ENCODE data around the gene VAPB. TPM values are rescaled to one million over a fixed set of nuclear protein-coding genes. Genes with fewer than 3 reads are reported as not detected.
"Not testable (repeated sequence)": the region's sequence is repeated elsewhere in the genome, so short reads cannot be mapped to it uniquely, and the experiment has no call there.

VAPB gene, protein sequence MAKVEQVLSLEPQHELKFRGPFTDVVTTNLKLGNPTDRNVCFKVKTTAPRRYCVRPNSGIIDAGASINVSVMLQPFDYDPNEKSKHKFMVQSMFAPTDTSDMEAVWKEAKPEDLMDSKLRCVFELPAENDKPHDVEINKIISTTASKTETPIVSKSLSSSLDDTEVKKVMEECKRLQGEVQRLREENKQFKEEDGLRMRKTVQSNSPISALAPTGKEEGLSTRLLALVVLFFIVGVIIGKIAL
- polyA plus RNA-seq (ENCODE audit: insufficient read length in 4 of 4): 10 to 100 TPM; 50.5 to 64.3 (median 57.9) TPM

DNA sequence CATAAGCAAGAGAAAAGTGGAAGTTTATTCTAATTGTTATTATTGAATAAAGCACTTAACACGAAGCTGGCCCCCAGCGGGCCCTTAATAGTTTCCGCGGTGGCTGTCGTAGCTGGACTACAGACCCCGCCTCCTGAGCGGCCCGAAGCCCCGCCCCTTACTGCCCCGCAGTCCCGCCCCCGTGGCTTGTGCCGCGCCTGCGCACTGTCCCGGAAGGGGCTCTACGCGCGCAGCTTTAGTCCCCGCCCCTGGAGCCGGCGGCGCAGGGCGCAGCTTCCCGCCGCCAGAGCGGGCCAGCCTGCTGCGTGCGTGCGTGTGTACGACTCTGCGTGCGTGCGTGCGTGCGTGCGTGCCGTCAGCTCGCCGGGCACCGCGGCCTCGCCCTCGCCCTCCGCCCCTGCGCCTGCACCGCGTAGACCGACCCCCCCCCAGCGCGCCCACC, at the start of gene VAPB:
VAPB (plus strand) TSS at position 348 of the 442 bp plus-strand sequence. CDS start 231 bp downstream, outside the sequence.
- peak; percentile 83 to 91 (median 88) for DNase-seq (ENCODE audit: low read depth in 4 of 4, low spot score in 3 of 4)

DNA sequence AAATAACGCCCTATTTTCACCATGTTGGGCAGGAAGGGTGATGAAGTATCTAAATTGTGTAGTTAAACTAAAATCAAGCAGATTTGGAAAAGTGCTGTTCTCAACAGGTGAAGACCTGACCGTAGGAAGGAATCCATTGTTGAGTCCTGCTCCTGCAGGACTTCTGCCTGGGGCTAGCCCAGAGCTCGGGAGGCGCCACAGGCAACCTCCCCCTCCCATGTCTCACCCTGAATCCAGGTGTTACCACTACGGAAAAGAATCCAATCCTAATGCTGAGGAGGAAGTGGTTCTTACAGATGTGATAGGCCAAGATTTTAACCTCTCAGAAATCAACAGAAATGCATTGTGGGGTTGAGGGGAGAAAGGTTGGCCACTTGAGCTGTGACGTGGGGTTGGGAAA, 49.3 kb upstream of the VAPB start:
- DNase-seq (ENCODE audit: low read depth in 4 of 4, low spot score in 3 of 4): no peak

DNA sequence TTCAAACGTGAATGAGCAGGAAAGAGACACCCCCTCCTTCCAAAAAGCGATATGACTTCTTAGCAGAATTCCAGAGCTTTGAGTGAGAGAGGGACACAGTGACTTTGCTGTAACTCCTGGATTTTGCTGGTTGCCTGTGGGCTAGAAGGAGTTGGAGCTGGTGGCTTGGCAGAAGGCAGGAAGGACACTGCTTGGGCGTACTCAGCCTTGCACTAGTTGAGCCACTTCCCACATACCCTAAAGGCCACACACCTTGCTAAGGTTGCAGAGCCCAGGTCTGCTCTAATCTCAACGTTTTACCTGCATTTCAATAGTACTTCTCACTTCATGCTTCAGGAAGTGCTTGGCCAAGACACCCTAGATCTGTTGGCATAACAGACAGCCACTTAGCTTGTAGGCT, 48.9 kb upstream of the VAPB start:
- no peak for DNase-seq (ENCODE audit: low read depth in 4 of 4, low spot score in 3 of 4)

DNA sequence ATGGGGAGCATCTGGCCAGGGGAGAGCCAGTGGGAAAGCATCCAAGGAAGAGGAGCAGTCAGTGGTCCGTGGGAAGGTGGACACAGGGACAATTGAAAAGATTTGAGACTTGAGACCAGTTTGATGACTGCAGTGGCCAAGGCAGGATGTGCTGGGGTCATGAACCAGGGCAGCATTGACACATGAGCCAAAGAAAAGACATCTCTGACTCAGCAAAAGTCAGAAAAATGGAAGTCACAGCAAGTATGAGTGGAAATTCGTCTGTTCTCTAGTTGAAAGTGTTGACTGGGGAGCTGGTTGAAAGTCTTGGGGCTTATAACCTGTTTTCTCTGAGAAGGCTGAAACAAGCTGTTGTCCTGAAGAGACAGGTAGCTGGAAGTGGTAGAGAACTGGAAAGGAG, 48.2 kb upstream of the VAPB start:
- DNase-seq (ENCODE audit: low read depth in 4 of 4, low spot score in 3 of 4): no peak

DNA sequence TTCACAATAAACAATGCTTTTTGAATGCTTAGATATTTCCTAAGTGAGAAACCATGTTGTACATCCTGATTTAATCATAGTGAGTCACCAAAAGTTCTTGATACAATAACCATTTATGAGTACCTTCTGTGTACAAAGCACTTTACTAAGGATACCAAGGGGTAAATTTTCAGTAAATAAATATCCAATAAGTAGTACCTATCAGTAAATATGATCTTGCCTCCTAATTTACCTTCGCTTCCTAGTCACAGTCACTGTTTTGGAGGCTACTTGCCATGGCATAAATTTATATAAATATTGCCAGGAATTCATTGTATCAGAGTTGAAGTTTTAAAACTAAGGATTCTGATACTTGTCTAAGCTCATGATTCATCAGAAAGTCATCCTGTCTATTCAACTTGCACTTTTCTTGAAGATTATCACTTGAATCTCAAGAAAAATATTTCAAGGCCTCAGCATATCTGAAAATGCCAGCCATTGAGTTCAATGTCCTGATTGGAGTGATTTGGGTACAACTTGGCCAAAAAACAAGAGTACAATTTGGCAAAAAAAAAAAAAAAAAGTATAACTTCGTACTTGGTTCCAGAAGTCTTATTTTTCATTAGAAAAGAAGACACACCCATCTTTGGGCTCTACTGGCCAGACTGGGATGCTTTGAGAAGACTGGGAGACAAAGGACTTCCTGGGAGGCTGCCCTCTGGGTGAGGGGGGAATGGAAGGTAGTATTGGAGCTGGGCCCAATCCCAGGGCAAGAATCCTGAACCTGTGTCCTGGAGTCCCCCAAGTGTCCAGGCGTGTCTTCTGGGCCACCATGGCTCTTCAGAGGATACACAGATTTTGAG, 46.7 kb upstream of the VAPB start:
- no peak for DNase-seq (ENCODE audit: low read depth in 4 of 4, low spot score in 3 of 4)

DNA sequence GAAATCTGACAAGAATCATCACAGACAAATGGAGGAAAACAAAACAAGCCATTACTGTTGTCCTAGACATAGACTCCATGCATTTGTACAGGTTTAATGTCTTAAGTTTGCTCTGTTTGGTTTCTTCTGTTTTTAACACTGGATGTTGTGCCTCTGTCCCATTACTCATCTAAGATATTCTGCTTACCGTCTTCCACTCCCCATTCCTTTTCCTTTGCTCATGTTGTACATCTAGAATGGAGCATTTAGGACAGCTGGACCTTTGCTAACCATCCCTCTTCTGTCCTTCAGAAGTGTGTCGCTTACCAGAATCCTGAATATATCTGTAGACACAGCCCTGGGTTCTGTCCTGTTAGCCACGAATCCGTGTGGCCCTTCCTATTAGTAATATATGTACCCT, 44.3 kb upstream of the VAPB start:
- DNase-seq (ENCODE audit: low read depth in 4 of 4, low spot score in 3 of 4): no peak

DNA sequence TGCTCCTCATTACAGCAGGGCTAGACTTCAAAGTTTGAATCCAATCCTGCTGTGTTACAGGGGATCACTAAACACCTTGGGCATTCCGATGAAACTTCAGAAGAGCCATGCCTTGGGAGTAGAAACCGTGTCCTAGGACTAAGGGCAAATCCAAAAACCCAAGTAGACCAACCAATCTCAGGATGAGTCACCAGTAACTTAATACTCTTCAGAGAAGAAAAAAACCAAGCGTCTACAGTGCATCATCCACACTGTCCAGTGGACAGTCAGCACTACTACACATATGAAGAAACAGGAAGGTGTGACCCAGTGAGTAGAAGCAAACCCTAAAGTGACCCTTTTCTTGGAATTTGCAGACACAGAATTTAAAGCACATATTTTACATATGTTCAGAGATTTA, 39.5 kb upstream of the VAPB start:
- DNase-seq (ENCODE audit: low read depth in 4 of 4, low spot score in 3 of 4): no peak

DNA sequence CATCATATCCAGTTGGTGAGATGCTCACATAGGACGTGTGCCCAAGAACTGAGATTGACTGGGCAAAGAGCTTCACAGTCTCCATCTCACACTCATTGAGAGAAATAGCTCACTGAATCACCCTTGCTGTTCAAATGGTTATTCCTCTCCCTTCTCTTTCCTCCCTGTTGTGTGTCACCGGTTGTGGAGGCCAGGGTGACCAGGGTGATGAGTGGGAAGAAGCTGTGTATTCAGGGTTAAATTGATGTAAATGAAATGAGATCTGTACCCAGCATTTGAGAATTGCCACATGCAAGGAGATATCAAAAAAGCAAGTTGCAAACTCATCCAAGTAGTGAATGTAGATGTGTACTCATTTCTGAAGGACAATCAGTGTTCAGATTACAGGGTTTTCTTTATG, 36.6 kb upstream of the VAPB start:
- no peak for DNase-seq (ENCODE audit: low read depth in 4 of 4, low spot score in 3 of 4)

DNA sequence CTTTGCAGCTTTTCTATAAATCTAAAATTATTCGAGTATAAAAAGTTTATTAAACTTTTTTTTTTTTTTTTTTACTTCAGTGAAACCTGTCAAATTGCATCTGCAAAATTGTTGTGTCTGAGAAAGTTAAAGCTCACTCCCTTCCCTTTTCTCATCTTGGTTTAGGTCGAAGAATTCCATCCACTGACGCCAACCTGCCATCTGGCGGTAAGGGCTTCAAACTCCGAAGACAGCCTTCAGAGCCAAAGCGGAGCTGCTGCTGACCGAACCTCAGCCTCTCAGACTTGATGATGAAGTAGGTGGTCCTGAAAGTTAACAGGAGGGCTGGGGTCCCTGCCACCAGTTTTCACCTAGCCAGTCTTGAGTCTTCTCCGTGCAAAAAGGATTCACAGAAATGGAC, 29.6 kb upstream of the VAPB start:
- no peak for DNase-seq (ENCODE audit: low read depth in 4 of 4, low spot score in 3 of 4)

DNA sequence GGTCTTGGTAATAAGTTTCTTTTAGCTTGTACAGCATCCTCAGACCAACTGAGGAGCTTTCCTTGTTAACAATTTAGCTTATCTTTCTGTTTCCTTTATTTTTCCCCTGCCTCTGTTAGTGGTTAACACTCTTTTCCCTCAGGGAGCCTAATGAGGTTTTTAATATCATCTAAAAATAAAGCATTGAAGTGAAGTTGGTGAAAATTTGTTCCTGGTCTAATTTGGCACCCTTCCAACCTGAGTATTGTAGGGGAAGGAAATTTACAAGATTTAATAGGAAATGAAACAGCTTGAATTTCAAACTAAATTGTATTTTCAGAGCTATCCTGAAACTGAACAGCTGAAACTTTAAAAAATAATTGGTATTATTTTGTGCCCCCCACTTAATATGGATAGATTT, 28.1 kb upstream of the VAPB start:
- DNase-seq (ENCODE audit: low read depth in 4 of 4, low spot score in 3 of 4): no peak

DNA sequence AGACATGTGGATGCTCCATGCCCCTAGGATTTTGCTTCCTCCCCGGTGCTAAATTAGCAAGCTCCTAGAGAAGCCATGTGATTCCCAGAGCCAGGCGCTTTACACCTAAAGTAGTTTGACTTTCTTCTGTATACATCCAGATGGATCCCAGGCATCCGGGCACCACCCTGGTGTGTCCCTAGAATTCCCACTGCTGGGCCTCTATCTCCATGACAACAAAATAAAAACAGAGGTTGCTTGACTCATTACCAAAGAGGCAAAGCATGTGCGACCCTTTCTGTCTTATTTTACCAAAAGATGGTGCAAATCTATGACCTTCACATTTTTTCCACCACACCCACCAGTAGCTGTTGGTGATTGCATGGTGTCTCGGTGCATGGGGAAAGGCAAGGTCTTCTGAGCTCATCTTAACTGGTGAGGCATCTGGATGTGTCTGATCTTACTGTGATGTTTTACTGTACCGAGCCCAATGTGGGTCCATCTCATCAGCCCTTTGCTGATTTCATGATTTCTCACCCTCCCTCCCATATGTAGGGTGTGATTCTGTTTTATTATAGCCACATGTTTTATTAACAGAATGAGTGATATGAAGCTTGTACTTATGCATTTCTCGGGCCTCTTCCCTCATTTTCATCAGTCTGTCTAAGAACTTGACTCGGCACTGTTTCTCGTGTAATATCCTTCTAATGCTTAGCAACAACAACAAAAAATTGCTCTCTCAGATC, 27.4 kb upstream of the VAPB start:
- no peak for DNase-seq (ENCODE audit: low read depth in 4 of 4, low spot score in 3 of 4)

DNA sequence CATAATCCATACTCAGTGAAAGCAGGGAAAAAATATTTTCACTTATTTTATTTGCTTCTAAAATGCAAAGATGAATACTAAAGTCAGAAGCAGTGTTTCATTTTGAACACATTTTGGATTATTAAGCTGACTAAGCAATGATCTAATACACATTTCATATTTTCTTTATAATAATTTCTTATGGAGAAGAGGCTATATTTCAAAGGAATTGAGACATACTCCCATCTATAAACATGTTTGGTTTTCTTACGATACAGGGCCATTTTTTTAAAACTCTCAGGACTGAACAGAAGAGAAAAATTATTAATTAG, 26.9 kb upstream of the VAPB start:
- no peak for DNase-seq (ENCODE audit: low read depth in 4 of 4, low spot score in 3 of 4)

DNA sequence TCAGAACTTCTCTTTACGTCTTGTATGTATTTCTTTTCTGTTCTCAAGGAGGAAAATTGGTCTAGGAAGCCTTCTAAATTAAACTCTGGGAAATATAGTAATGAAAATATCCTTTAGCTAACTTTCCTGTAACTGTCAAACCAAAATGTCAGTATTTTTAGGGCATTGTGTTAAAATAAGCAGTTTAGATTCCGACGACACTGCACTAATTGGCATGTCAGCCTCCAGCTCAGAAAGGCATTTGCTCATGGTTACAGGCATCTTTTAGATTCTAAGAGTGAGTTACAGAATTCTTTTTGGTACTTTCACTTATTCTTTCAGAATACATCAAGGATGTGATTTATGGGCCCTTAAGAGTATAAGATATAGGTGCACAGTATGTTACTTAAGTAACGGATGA, 26.1 kb upstream of the VAPB start:
- DNase-seq (ENCODE audit: low read depth in 4 of 4, low spot score in 3 of 4): no peak

DNA sequence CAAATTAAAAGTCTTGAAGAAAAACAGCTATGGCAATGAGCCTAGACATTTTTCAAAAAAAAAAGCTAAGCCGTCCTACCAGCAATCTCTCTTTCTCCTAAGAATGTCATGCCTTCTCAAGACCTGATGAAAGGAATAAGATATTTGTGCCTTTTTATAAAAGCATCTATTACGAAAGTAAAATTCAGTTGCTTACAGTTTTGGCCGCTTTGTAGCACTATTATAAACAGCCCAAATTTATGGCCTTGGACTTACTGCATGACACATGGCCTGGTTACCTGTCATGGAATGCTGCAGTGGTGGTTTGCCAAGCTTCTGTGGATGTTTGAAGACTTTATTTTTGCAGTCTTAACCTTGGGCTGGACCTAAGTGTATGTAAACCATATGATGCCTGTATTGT, 22.2 kb upstream of the VAPB start:
- no peak for DNase-seq (ENCODE audit: low read depth in 4 of 4, low spot score in 3 of 4)

DNA sequence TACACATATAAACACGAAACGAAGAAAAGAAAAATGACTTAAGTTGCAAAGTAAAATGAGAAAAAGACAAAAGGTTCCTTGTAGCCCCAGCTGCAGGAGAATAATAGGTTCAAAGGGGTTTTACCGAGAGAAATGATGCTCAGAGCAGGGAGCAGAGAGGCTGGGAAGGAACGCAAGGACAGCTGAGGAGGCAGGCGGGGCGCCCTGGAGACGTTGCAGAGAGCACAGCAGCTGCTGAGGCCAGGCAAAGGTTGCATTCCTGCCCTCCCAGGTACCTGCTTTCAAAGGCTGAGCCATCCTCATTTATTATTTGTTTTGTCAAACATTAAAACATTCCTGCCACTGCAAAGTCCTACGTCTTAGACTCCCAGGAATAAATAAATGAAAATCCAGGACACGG, 16.2 kb upstream of the VAPB start:
- no peak for DNase-seq (ENCODE audit: low read depth in 4 of 4, low spot score in 3 of 4)

DNA sequence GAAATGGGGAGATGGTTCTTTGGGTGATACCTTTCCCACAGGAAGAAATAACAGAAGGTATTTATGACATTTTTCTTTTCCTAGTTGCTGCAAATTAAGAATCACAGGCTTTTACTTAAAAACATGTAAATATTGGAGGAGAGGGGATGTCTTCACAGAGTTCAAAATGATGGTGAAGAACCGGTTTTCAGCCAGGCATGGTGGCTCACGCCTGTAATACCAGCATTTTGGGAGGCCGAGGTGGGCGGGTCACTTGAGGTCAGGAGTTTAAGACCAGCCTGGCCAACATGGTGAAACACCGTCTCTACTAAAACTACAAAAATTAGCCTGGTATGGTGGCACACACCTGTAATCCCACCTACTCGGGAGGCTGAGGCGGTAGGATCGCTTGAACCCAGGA, 15.7 kb upstream of the VAPB start:
- not testable (repeated sequence) for DNase-seq (ENCODE audit: low read depth in 4 of 4, low spot score in 3 of 4)

DNA sequence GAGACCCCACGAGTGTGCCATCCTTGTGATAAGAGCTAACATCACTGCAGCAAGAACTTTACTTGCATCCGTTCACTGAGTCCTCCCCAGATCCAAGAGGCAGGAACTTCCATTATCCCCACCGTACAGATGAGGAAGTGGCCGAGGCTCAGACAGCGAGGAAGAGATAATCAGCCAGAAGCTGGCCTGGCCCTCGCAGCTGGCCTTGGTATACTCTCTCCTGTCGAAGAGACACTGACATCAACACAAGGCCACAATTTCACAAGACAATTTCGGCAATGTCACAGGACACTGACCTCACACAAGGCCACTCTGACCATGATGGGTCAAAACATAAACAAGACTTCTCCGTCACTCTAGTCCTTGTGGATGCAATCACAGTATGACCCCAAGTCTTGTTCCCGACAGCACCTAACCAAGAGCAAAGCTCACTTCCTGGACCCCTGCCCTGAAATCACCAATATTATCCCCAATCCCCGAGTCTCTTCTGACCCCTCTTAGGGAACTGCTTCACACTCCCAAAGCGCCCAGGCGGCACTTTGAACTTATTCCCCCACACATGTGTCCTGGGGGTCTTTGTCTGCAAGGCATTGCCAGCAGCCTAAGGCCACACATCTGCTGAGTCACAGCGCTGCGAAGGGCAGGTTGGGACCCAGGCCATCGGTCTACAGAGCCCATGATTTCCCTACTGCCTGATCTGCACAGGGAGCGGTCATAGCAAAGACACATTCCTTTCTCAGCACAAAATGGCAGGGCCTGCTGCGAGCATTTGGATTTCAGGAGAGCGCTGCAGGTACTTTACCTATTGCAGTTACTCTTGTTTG, 14.8 kb upstream of the VAPB start:
- DNase-seq (ENCODE audit: low read depth in 4 of 4, low spot score in 3 of 4): no peak

DNA sequence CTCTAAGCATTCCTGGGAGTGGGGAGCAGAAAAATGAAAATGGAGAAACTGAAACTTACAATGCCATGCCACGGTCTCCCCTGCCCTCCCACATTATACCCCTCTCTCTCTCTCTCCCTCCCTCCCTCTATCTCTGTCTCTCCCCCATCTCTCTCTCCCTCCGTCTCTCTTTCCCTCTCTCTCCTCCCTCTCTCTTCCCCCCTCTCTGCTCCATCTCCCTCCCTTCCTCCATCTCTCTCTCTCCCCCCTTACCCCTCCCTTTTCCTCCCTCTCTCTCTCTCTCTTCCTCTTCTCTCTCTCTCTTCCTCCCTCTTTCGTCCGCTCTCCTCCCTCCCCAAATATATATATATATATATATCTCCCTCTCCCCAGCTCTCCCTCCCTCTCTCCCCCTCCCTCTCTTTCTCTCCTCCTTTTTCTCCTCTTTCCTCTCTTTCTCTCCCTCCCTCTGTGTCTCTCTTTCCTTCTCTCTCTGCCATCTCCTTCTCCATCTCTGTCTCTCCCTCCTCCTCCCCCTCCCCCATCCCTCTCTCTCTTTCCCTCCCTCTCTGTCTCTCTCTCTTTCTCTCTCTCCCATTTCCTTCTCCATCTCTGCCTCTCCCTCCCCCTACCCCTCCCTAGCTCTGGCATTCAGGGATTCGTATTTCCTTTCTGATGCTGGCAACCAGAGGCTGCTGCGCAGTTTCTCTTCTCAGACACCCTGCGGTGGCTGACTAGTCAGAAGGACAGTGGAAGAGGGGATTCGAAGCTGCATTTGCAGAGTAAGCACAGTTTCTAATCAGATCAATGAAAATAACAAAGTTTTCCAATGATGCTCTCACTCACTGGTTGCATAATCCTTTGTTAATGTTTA, 13.9 kb upstream of the VAPB start:
- no peak for DNase-seq (ENCODE audit: low read depth in 4 of 4, low spot score in 3 of 4)

DNA sequence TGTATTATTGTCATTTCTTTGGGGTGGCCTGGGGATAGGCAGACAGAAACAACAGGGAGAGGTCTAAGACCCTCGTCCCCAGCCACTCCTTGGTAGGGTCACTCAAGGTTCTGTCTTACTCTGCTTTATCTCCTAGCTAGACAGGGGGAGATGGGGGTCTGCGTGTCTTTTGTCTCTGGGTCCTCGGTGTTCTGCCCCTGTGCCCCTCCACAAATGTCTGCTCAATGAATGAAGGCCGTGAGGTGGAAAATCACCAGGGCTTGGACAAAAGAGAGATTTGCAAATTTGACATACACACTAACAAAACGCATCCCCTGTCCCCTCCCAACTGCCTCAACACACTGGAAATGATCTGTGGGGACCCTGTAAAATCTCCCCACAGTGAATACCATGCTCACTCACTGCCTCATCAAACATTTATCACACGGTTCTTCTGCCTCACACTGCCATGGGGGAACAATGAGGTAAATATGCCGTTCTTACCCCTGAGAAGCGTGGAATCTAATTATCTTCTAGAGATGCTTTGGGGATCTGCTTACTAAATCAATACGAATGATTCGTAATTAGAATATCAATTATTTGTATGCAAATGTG, 13.2 kb upstream of the VAPB start:
- no peak for DNase-seq (ENCODE audit: low read depth in 4 of 4, low spot score in 3 of 4)

DNA sequence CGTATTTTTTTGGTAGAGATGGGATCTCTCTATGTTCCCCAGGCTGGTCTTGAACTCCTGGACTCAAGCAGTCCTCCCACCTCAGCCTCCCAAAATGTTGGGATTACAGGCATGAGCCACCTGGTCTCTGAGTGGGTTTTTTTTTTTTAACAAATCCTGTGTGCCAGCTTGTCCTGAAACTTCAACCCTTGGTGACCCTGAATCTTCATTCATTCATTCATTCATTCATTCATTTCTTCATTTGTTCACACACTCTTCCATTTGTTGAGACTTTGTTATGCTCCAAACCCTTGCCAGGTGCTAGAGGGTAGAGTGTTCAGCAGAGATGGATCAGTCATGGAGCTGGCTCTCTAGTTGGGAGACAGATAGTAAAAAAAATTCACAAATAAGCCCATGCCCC, 12.0 kb upstream of the VAPB start:
- DNase-seq (ENCODE audit: low read depth in 4 of 4, low spot score in 3 of 4): no peak

Data from left renal pelvis (tissue), 4 donors.